Effector CD8-positive, alpha-beta T cell (primary cell): ENCODE data around the gene AGAP3.

ENCODE experiments used
- DNase-seq: peaks from one replicate; lab custom pipeline; 2025; lab: John Stamatoyannopoulos, UW

The AGAP3 gene

DNA sequence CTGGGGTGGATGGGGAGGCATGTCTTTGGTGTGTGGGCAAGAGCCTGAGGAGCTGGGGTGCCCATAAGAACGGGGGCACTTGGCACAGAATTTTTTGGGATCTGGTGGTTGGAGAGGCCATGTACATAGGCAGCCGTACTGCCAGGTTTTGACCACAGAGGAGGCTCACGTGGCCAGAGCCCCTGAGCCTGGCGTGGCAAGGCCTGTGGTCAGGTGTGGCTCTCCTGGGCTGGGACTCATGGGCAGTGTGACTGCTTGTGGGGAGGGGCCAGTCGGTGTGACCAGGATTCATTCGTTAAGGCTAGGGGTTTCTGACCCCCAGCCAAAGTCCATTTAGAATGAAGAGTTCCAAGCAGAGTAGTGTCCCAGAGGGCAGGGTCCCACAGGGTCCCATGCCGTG is 38.2 kb downstream of the AGAP3 start:
- DNase-seq = no peak

DNA sequence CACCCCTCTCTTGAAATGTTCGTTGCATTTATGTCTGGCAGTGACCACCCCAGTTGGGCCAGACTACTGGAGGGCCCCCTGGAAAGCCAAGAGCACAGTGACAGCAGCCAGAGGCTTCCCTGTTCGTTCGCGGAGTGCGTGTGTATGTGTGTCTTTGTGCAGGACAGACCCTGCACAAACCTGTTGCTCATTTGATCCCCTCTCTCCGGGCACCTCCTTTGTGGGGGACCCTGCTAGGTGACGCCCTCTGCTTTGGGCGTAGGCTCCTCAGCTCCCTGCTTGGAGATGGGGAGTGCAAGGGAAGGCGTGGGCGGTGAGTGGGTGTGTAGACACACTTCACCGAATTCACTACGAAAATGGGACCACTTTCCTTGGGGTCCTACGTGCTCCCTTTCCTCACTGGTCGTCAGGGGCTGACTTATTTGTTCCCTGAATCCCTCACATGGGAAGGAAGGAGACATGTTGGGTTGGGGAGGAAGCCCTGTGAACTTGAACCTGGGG is 38.7 kb downstream of the AGAP3 start:
- no peak for DNase-seq

DNA sequence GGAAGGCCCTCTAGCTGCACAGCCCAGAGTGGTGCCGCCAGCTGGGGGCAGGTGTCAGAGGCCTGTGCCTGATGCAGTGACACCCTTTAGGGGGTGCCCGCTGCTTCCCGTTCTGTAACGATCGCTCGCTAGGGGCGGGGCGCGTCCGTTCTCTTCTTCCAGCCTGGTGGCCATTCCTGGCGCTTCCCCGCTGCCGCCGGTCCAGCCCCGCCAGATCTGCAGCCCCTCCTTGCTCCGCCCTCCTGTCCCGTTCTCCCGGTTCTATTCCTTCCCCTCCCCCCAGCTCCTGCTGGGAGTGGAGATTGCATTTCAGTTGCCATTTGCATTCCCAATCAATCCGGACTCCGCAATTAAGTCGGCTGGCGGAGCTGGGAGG is 39.2 kb downstream of the AGAP3 start:
- DNase-seq = no peak

DNA sequence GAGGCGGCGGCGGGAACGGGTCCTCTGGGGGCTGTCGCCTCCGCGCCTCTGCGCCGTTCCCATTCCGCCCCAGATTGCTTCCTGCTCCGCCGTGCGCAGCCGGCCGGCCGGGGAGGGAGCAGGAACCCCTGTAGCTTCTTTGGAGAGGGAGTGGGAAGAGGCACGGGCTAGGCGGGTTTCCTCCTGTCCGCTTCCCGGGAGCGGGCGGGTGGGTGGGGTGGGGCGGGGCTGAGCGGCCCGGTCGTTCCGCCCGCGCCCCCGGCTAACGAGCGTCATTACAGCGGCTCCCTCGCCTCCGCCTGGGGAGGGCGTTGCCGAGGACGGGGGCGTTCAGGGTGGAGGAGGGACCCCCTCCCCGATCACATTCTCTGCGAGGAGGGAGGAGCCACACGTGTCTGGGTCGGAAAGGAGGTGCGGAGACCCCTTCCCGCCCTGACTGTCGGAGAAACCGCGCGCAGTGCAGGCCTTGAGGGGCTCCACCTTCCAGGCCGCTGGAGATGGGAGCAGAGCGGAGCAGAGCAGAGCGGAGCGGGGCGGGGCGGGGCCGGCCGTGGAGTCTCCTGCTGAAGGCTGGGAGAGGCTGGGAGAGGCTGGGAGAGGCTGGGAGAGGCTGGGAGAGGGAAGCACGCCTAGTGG is 39.7 kb downstream of the AGAP3 start:
- DNase-seq = no peak

DNA sequence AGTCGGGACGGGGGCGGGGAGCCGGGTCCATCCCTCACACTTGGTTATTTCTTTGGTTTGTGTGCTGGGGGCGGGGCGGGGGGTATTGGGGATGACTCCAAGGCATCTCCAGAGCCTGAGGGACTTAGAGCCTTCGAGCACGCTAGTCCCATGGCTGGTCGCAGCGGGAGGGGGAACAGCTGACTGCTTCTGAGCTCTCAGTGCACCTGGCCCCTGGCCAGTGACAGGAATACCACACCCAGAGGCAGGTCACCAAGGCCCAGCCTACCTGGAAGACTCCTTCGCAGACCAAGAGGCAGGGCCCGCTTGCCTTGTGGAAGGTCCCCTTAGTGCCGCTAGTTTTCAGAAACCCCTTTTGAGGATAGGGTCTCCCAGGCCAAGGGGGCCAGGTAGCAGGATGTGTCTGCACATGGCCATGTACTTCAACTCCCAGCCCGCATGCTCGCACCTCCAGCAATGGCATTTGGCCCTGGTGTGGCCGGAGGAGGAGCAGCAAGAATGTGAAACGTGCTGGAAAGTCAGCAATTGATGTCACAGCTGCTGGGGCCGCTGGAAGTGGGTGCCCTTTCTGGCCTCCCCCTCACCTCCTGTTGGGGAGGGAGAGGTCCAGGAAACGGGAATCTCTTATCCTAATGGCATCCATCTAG is 40.3 kb downstream of the AGAP3 start:
- no peak for DNase-seq

DNA sequence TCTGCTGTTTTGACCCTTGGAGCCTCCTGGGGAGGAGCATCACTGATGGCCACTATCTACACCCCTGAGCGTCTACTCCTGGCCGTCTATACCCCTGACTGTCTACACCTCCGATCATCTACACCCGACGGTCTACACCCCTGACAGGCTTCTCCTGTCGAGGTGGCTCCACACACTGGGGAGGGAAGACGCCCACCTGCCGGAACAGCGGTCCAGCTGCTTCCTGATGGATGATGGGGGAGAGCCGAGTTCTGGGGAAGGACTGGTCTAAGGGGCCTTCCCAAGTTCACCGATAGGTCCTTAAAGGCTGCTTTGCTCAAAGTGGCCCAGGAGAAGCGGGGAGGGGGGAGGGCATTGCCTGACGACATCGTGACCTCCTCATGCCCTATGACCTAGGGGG is 41.9 kb downstream of the AGAP3 start:
- DNase-seq = no peak

DNA sequence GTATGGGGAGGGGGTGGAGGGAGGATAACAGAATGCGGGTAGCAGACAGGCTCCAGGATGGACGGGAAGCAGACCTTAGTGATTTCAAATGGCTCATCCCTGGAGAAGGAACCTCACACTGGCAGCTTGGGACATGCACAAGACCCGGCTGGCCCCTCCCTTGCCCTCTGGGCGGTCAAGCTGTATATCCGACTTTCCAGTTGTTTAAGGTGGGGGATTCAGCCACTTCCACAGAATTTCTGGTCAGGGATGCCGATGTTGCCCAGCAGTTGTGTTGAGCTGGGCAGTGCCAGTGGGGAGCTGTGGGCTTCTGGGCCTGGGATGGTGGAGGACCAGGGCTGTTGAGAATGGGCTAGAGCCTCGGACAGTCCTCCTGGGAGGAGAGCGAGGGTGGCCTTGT is 42.4 kb downstream of the AGAP3 start:
- DNase-seq = no peak

DNA sequence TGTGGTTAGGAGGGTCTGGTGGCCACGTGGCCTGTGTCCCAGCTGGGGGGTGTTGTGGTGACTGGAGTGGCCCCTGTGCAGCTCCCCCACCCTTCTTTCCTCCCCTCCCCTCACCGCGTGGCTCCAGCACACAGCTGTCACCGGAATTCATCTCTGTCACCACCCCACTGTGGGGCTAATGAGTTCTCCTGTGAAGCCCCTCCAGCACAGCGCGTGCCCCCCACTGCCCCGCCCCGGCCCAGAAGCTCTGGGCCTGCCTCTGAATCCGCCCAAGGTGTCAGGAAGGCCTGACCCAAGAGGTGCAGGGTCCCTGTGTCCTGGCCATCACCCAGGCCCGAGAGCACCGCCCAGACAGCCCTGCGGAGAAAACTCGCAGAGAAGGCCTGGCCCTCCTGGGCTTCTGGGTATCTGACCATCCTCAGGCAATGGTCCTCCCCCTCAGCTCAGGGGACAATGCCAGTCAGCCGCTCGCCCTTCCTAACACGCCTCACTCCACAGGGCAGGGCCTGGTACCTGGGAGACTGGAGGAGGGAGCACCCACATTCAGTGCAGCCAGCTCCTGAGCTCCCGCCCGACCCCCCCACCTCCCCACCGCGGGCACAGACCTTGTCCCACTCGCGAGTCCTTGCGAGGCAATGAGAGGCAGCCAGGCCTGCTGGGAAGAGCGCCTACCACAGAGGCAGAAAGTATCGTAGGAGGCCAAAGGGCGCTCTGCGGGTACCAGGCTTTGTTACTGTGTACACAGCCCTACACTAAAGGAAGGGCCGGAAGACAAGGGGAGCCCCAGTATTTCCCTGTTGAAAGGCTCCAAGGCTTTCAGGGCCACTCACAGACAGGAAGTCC is 43.1 kb downstream of the AGAP3 start:
- no peak for DNase-seq

DNA sequence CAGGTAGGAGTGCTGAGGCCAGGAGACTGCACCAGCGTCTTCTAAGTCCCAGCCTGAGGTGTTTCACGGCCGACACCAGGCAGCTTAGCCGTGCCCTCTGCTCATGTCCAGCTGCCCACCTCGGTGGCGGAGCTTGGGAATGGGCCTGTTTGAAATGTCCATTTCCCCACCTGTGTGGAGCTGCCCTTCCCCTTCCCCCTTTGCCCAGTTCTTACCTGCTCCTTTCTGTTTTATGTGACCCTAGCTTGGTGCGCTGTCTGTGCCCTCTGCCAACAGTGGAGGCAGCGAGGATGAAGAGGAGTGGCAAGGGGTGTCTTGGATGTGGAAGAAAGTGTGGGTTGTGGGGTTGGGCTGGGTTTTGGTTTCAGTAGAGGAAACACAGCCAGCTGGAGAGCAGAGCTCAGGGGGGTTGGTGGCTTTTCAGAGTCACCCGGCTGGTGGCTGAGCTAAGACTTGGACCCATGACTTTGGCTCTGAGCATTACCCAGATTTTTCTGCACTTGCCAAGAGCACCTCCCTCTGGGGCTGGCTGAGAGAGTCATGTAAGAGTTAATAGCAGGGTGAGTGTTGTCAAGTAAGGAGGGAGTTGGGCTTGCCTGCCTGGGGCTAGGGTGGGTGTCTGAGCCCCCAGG is 43.8 kb downstream of the AGAP3 start:
- DNase-seq = no peak

DNA sequence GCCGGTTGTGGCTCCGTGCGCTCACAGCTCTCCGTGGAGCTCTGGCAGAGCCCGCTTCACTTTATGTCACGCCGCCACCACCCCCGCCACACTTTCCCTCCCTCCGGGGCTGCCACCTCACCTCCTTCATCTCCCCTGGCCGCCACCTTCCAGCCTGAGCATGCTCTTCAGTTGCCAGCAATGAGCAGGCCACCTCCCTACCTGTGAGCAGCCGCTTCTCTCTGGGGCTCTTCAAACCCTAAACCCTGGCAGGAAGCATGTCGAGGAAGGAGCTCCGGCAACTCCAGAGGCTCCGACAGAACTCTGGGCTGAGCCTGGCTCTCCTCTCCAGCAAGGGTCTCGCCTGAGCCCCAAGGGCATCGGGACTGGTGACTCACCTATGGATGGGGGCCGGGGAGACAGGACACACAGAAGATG is 44.5 kb downstream of the AGAP3 start:
- no peak for DNase-seq

DNA sequence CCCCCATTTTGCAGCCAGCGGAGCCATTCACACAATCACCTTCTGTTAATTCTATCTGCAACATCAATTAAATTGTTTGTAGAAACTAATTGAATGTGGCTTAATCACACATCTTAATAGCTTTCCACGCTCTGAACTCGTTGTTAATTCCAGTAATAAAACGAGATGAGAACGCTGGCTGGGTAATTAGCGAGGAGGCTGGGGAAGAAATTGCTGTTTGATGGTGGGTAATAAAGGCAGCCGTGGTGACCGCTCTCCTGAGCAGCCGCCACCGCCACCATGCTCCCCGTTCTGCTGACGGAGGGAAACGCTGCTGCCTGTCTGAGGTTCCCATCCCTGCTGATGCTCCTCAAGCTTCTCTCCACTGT is 44.9 kb downstream of the AGAP3 start:
- no peak for DNase-seq

DNA sequence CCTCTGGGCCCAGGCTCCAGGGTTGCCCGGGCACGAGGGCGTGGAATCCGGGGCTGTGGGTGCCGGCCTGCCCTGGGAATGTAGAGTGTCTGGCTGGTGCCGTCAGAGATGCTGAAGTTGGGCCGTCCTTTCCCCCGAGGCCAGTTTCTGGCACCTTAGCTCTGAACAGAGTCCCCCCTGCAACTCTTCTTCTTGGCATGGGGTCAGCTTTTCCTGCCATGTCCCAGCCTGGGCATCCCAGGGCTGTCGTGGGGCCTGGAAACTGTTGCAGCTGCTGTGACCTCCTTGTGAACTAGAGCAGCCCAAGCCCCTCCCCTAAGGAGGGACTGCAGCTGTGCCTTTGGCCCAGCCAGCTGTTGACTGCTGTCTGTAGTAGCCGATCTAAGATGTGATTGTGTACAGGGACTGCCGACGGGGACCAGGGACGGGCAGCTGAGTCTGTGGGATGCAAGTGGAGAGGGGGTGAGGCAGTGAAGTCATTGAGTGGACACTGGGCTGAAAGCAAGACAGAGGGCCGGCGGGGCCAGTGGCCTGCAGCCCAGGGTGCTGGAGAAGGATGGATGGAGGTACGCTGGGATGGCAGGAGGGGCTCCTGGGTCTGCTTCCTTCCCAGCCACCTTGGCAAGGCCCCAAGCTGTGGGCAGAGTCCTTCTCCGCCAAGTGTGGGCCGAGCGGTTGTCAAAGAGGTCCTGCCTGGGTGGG is 45.5 kb downstream of the AGAP3 start:
- no peak for DNase-seq

DNA sequence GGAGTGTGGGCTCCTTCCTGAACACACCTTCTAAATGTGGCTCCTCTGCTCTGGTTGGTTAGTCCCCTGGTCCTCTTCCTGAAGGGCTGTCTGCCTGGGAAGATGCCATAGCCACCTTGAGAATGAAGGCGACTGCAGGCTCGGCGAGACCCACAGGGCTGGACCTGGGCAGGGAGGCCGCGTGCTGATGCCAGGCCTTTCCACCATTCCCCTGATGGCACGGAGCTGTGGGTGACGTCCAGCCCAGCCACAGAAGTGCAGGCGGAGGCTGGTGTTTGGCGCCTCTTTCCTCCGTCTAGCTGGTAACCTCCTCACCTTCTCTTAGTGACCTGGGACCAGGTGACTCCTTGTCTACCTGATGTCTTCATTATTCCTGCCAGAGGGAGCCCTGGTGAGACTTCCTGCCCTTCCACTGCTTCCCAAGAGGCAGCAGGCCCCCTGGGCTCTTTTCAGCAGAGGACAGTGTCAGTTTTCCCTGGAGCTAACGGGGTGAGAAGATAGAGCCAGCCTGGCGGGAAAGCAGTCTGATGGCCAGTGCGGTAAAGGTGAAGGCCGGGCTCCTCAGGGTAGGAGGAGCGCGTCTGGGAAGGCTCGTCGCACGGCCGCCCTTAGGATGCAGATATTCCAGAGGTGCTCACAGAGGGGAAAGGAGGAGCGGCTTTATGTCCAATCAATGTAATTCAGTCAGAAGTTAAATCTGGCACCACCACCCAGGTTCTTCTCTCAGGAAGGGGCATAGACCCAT is 46.4 kb downstream of the AGAP3 start:
- no peak for DNase-seq

DNA sequence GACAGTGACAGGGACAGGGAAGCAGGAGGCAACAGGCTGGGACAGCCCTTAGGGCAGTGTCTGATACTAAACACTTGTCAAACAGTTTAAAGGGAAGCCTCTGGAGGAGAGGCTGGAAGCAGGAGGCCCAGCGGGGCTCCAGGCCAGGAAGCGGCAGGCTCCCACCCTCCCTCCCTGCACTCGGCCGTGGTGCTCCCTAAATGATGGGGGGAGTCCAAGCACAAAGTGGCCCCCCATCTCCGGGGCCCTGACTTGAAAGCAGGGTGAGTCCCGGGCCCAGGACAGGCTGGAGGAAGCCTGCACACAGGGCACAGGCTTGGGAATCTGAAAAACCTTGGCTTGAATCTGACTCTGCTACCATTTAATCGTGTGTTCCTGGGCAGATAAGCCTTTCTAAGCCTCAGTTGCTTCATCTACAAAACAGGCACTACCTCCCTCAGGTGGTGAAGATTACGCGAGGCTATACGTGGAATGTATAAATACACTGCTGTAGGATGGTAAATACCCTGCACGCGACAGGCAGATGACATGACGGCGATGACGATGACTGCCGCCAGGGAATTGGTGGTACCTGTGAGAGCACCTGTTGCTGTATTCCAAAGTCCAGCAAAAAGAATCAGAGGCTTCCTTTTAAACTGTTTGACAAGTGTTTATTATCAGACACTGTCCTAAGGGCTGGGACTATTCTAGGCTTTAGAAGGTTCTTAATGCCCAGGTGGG is 47.2 kb downstream of the AGAP3 start:
- no peak for DNase-seq

DNA sequence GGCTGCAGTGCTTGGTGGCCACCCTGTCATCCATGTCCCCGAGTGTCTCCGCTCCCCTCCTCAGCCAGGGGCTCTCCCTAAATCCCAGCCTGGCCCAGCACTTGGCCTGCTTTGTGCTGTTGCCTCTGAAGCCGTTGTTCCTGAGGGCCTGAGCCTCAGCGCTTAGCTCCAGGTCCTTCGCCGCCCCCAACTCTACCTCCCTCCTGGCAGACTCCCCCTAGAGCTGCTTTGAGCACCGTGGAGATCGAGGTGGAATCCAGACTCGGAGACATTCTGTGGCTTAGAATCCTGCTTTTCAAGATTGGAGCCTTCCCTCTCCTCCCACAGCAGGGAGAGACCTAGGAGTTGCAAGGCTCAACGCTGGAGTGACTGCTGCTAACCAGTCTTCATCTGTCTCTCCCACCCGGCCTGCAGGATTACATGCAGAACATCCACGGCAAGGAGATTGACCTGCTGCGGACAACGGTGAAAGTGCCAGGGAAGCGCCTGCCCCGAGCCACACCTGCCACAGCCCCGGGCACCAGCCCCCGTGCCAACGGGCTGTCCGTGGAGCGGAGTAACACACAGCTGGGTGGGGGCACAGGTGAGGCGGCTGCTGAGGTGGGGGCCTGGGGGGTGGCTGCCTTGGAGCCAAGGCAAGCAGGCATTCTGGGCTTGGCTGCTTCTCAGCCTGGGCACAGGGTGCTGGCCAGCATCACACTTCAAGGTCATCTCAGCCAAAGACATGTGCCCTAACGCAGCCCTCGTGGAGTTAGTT is 47.9 kb downstream of the AGAP3 start:
- DNase-seq = no peak

DNA sequence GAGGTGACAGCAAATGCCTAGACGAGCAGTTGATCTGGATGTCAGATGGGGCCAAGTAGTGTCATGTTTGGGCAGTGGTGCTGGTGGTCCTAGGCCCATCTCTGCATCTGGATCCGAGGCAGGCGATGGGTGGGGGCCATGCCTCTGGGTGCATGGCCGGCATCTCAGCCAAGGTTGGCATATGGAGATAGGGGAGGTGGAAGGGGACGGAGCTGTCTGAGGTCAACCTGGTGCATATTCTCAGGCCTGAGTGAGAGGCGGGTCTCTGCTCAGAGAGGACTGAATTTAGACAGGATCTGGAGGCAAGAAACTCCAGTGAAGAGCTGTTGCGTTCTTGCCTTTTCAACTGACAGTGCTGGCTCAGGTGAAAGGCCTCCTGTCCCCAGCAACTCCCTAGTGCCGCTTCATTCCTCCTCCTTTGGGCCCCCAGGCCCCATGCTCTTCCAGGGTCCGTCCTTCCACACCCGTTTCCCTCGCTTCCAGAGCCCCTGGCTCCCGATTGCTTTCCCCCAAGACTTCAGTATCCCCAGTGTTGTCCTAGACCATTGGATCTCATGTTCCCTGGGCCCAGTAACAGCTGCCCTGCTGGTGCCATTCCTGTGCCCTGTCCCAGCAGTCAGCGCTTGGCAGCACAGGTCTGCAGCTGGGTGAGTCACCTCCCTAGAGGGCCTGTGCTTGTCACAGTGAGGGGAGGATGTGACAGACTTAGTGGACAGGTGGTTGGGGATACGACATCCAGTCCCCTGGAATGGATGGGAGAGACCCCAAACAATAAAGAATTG is 48.7 kb downstream of the AGAP3 start:
- DNase-seq = no peak

DNA sequence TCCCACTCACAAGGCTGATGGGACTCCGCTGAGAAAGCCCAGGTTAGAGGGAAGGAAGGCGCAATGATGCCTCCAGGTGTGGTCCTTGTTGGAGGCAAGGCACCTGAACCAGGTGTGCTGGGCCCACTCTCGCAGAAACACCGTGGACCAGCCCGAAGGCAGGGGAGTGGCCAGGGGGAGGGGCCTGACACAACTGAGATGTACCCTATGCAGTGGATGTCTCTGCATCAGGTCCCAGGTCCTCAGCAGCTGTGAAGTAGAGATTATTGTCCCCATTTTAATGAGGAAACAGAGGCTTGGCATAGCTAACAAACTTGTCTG is 49.2 kb downstream of the AGAP3 start:
- no peak for DNase-seq

DNA sequence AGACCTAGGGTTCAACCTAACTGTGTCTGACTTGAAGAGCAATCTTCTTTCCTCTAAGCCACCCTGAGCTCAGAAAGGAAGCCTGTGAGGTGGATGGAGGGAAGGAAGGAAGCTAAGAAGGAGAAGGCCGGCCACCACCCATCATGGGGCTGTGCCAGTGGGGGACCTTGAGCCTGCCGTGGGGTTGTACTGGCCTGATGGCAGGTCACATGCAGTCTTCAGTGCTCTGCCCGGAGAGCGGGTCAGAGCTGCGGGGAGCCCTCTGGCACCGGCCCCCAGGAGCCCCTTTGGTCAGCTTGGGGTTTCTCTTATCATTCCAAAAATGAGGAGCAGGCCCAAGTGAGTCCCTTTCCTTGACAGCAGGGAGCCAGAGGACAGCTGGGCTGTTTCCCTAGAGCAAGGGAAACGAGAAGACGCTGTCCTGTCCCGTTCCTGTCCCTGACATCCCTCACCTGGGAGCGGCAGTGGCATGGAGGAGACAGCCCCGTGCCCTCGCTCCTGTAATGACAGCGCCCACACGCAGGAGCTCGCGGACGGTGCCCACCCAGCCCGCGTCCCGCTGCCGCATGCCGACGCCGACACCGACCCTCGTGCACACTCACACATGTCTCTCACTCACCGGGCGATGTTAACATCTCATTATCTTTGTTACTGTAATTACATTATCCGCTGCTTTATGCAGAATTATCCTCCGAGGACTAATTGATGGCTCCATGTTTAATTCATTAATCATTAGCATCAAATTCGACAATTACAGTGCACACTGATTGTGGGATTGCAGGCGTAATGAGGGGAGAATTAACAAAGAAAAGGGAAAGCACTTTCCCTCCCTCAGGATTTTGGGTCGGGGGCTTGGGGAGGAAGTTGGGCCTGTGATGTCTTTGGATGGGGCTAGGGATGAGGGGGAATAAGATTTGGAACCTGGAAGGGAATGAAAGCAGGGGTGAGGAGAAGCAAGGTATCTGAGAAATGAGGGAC is 49.9 kb downstream of the AGAP3 start:
- DNase-seq = no peak
